H1 (cell line): ENCODE measurements around the gene ZBED1. TPM values are rescaled to one million over a fixed set of nuclear protein-coding genes. Genes with fewer than 3 reads are reported as not detected.

Experiments used
- CTCF ChIA-PET: fragments of 300-600 bp; sonication (Branson Sonifier 250); formaldehyde crosslinking; loops from one replicate; lab custom pipeline; 2021; ENCODE audit not compliant: partially characterized antibody; lab: Charles Lee
- POLR2A ChIA-PET: fragments of 300-600 bp; sonication (Branson Sonifier 250); formaldehyde crosslinking; loops from one replicate; lab custom pipeline; 2021; ENCODE audit warnings: inconsistent platforms; ENCODE audit not compliant: partially characterized antibody; lab: Charles Lee
- DNase-seq, 2 experiments: peaks; one replicate each; pipeline versions ENCODE4 v3.0.0 to v3.0.0-alpha.2; 2010 to 2022; ENCODE audit warnings: low spot score in 2 of 2, low read depth in 1 of 2, mixed read lengths in 1 of 2
- FAIRE-seq: peaks from 2 replicates; lab custom pipeline; 2011; peaks lifted over from hg19 to GRCh38; lab: Jason Lieb, UNC
- H2AFZ ChIP-seq: 2 replicates; pipeline ENCODE4 v1.8.1; 2012; ENCODE audit warnings: low read length, inconsistent platforms
- H2AK5ac ChIP-seq: 2 replicates; pipeline ENCODE4 v1.6.1; 2013; ENCODE audit warnings: low read depth, low read length
- H2BK120ac ChIP-seq: replicated peaks from 2 replicates; pipeline ENCODE3; 2013; ENCODE audit warnings: low read depth, low read length, inconsistent platforms
- H2BK12ac ChIP-seq: 2 replicates; pipeline ENCODE4 v1.6.1; 2013; ENCODE audit warnings: low read depth, low read length
- H2BK15ac ChIP-seq: 2 replicates; pipeline ENCODE4 v1.6.1; 2013; ENCODE audit warnings: low read length
- H2BK20ac ChIP-seq: 2 replicates; pipeline ENCODE4 v1.6.1; 2013; ENCODE audit warnings: low read length
- H2BK5ac ChIP-seq: 2 replicates; pipeline ENCODE4 v1.6.1; 2013; ENCODE audit warnings: low read depth, low read length
- H3K14ac ChIP-seq: 2 replicates; pipeline ENCODE4 v1.6.1; 2013; ENCODE audit warnings: inconsistent platforms; ENCODE audit not compliant: insufficient read length
- H3K18ac ChIP-seq: 2 replicates; pipeline ENCODE4 v1.6.1; 2013; ENCODE audit warnings: low read length; ENCODE audit errors: extremely low read depth
- H3K23ac ChIP-seq: 2 replicates; pipeline ENCODE4 v1.6.1; 2013; ENCODE audit warnings: inconsistent platforms; ENCODE audit not compliant: insufficient read length
- H3K23me2 ChIP-seq: 2 replicates; pipeline ENCODE4 v1.6.1; 2013; ENCODE audit warnings: low read depth, low read length
- H3K27ac ChIP-seq: 2 replicates; pipeline ENCODE4 v1.6.1; 2011; ENCODE audit warnings: low read depth, low read length, inconsistent platforms
- H3K27me3 ChIP-seq, 4 experiments: replicated peaks in 1 of 4; 1 replicate in 1 of 4; 2 replicates in 3 of 4; pipeline versions ENCODE4 v1.6.1 to v1.8.1; 2011 to 2013; ENCODE audit warnings: low read length in 3 of 4, mild to moderate bottlenecking in 3 of 4, inconsistent platforms in 2 of 4, mixed read lengths in 2 of 4, moderate library complexity in 1 of 4; ENCODE audit not compliant: control insufficient read depth in 3 of 4, insufficient read depth in 3 of 4; ENCODE audit errors: extremely low read depth in 1 of 4
- H3K36me3 ChIP-seq, 4 experiments: 2 replicates each; pipeline versions ENCODE4 v1.6.1 to v1.8.1; 2011 to 2013; ENCODE audit warnings: mild to moderate bottlenecking in 4 of 4, low read length in 3 of 4, moderate library complexity in 2 of 4, control low read depth in 1 of 4, inconsistent platforms in 1 of 4; ENCODE audit not compliant: insufficient read depth in 4 of 4, control insufficient read depth in 2 of 4
- H3K4ac ChIP-seq: replicated peaks from 2 replicates; pipeline ENCODE3; 2013; ENCODE audit warnings: low read length, low read depth, mixed read lengths, inconsistent platforms; ENCODE audit not compliant: insufficient read length
- H3K4me1 ChIP-seq, 4 experiments: replicated peaks in 1 of 4; 1 replicate in 1 of 4; 2 replicates in 3 of 4; pipeline versions ENCODE4 v1.6.1 to v1.8.1; 2011 to 2013; ENCODE audit warnings: low read length in 3 of 4, inconsistent platforms in 2 of 4, mixed read lengths in 1 of 4; ENCODE audit not compliant: insufficient read depth in 4 of 4, control insufficient read depth in 3 of 4
- H3K4me2 ChIP-seq, 2 experiments: 2 replicates each; pipeline versions ENCODE4 v1.6.1 to v1.8.1; 2011 to 2013; ENCODE audit warnings: low read depth in 2 of 2, low read length in 2 of 2, control low read depth in 1 of 2, inconsistent platforms in 1 of 2, mild to moderate bottlenecking in 1 of 2; ENCODE audit not compliant: insufficient read depth in 1 of 2
- H3K4me3 ChIP-seq, 4 experiments: fragments of 200-600, 300-600 bp in 1 of 4; sonication (generic), shearing (Covaris generic), sonication (Bioruptor Twin) in 1 of 4; 2 replicates each; pipeline versions ENCODE4 v1.5.1 to v1.8.1; 2011 to 2016; ENCODE audit warnings: low read length in 4 of 4, low read depth in 3 of 4, control low read depth in 2 of 4, inconsistent platforms in 2 of 4, mild to moderate bottlenecking in 2 of 4, mixed read lengths in 1 of 4, moderate library complexity in 1 of 4; ENCODE audit not compliant: insufficient read depth in 2 of 4; ENCODE audit errors: extremely low read depth in 1 of 4
- H3K56ac ChIP-seq: replicated peaks from 2 replicates; pipeline ENCODE3; 2013; ENCODE audit warnings: low read depth, mild to moderate bottlenecking, mixed read lengths, low read length, inconsistent platforms; ENCODE audit not compliant: insufficient read length
- H3K79me1 ChIP-seq: 2 replicates; pipeline ENCODE4 v1.6.1; 2013; ENCODE audit warnings: low read depth, low read length, control low read depth
- H3K79me2 ChIP-seq, 2 experiments: 2 replicates each; pipeline versions ENCODE4 v1.6.1 to v1.8.1; 2012 to 2013; ENCODE audit warnings: low read length in 2 of 2, mild to moderate bottlenecking in 2 of 2, inconsistent platforms in 1 of 2; ENCODE audit not compliant: insufficient read depth in 2 of 2, control insufficient read depth in 1 of 2
- H3K9ac ChIP-seq, 4 experiments: replicated peaks in 1 of 4; 1 replicate in 1 of 4; 2 replicates in 3 of 4; pipeline versions ENCODE4 v1.6.1 to v1.8.1; 2011 to 2013; ENCODE audit warnings: low read depth in 3 of 4, low read length in 3 of 4, control low read depth in 2 of 4, mild to moderate bottlenecking in 2 of 4, moderate library complexity in 2 of 4, inconsistent platforms in 1 of 4; ENCODE audit errors: extremely low read depth in 1 of 4
- H3K9me3 ChIP-seq, 2 experiments: 2 replicates each; pipeline versions ENCODE4 v1.6.1 to v1.8.1; 2012 to 2013; ENCODE audit warnings: mild to moderate bottlenecking in 2 of 2, moderate library complexity in 2 of 2, control low read depth in 1 of 2, inconsistent platforms in 1 of 2, low read depth in 1 of 2, low read length in 1 of 2, mixed read lengths in 1 of 2; ENCODE audit not compliant: insufficient read depth in 2 of 2
- H4K20me1 ChIP-seq, 2 experiments: replicated peaks in 1 of 2; 2 replicates each; pipeline versions ENCODE3 to v1.8.1; 2011 to 2013; ENCODE audit warnings: inconsistent platforms in 2 of 2, low read length in 2 of 2, mild to moderate bottlenecking in 1 of 2; ENCODE audit not compliant: insufficient read depth in 2 of 2, control insufficient read depth in 1 of 2
- H4K5ac ChIP-seq: 2 replicates; pipeline ENCODE4 v1.6.1; 2013; ENCODE audit warnings: low read length, low read depth, mixed read lengths, inconsistent platforms; ENCODE audit not compliant: insufficient read length
- H4K8ac ChIP-seq: 2 replicates; pipeline ENCODE4 v1.8.0; 2013; ENCODE audit warnings: mild to moderate bottlenecking, moderate library complexity, low read length, inconsistent platforms; ENCODE audit not compliant: insufficient read depth; ENCODE audit errors: extremely low read depth
- H4K91ac ChIP-seq: replicated peaks from 2 replicates; pipeline ENCODE3; 2013; ENCODE audit warnings: low read length, mixed read lengths, inconsistent platforms; ENCODE audit not compliant: insufficient read length
- BACH1 ChIP-seq: IDR thresholded peaks from 2 replicates; pipeline ENCODE4 v1.6.1; 2012; ENCODE audit warnings: low read length, improper control_type of control experiment
- BRCA1 ChIP-seq: IDR thresholded peaks from 2 replicates; pipeline ENCODE4 v1.6.1; 2012; ENCODE audit warnings: low read depth, low read length, improper control_type of control experiment
- CHD2 ChIP-seq: IDR thresholded peaks from 2 replicates; pipeline ENCODE4 v1.6.1; 2012; ENCODE audit warnings: low read length, improper control_type of control experiment
- CREB1 ChIP-seq: IDR thresholded peaks from 2 replicates; pipeline ENCODE4 v1.6.1; 2012; ENCODE audit warnings: inconsistent platforms
- CTBP2 ChIP-seq: IDR thresholded peaks from 2 replicates; pipeline ENCODE4 v1.7.0; 2011; ENCODE audit warnings: borderline replicate concordance, mild to moderate bottlenecking, moderate library complexity, mixed read lengths, low read length; ENCODE audit not compliant: insufficient read depth, insufficient read length
- GABPA ChIP-seq: IDR thresholded peaks from 2 replicates; pipeline ENCODE4 v1.6.1; 2011; ENCODE audit warnings: mild to moderate bottlenecking, low read length, moderate library complexity, borderline replicate concordance; ENCODE audit not compliant: insufficient read depth
- HDAC2 ChIP-seq, 2 experiments: fragments of 300-600 bp in 1 of 2; sonication (generic) in 1 of 2; IDR thresholded peaks; 2 replicates each; pipeline ENCODE4 v1.6.1; 2011 to 2012; ENCODE audit warnings: low read depth in 2 of 2, low read length in 2 of 2, mild to moderate bottlenecking in 2 of 2, moderate library complexity in 2 of 2, borderline replicate concordance in 1 of 2, inconsistent platforms in 1 of 2
- NANOG ChIP-seq: IDR thresholded peaks from 2 replicates; pipeline ENCODE4 v1.6.1; 2011; ENCODE audit warnings: low read length, low read depth, mild to moderate bottlenecking, inconsistent platforms; ENCODE audit not compliant: insufficient read depth, poor library complexity, severe bottlenecking
- SIX5 ChIP-seq: IDR thresholded peaks from 2 replicates; pipeline ENCODE4 v1.6.1; 2011; ENCODE audit warnings: mild to moderate bottlenecking, low read depth, low read length
- SP2 ChIP-seq: IDR thresholded peaks from 2 replicates; pipeline ENCODE4 v1.6.1; 2012; ENCODE audit warnings: mild to moderate bottlenecking, low read length, inconsistent platforms
- TAF1 ChIP-seq: IDR thresholded peaks from 2 replicates; pipeline ENCODE4 v1.6.1; 2011; ENCODE audit warnings: mild to moderate bottlenecking, low read depth, low read length
- TCF12 ChIP-seq: IDR thresholded peaks from 2 replicates; pipeline ENCODE4 v1.6.1; 2011; ENCODE audit warnings: low read depth, mild to moderate bottlenecking, low read length
- ZNF274 ChIP-seq: IDR thresholded peaks from 2 replicates; pipeline ENCODE4 v1.7.0; 2012; ENCODE audit warnings: low read length, borderline replicate concordance; ENCODE audit errors: extremely low read depth
- WGBS, 2 experiments: shearing (Covaris generic) in 1 of 2; methylation state at CpG; one replicate each; pipeline versions ENCODE4 v1.1.6 to v1.1.7; 2013 to 2015; ENCODE audit warnings: low lambda C conversion rate in 2 of 2, mixed read lengths in 2 of 2, inconsistent platforms in 1 of 2, low coverage in 1 of 2, missing lambda C conversion rate in 1 of 2; ENCODE audit not compliant: insufficient replicate concordance in 2 of 2, insufficient coverage in 1 of 2, insufficient read length in 1 of 2; ENCODE audit errors: extremely low coverage in 1 of 2, missing lambda C conversion rate in 1 of 2; 5-methylcytosine and 5-hydroxymethylcytosine counted together
- polyA plus RNA-seq, 7 experiments: library from polyadenylated mRNA; depleted of rRNA in 3 of 7; stranded (reverse) in 5 of 7; unstranded in 2 of 7; fragments of >200 nt in 5 of 7; fragments of 200-250 nt in 2 of 7; gene quantifications; 1 replicate in 5 of 7; 2 replicates in 1 of 7; 4 replicates in 1 of 7; pipeline versions ENCODE4 v1.2.1 to v1.2.3, GENCODE V29; 2011 to 2013; ENCODE audit warnings: missing spikeins in 2 of 7, mixed read lengths in 2 of 7
- total RNA-seq: library from RNA; stranded (reverse); fragmentation: NEBNext Ultra II Directional; extraction: Animal tissue kit (Norgen Biotek cat#: 25700); gene quantifications from 2 replicates; pipeline ENCODE4 v1.2.1, GENCODE V29; 2021

ZBED1 gene
- total and polyA plus RNA-seq, 2 of the 8 experiments (the other 6 are each of a cell fraction or from before 2014, with no cell fraction given) = 28.5 to 45.8 TPM

DNA sequence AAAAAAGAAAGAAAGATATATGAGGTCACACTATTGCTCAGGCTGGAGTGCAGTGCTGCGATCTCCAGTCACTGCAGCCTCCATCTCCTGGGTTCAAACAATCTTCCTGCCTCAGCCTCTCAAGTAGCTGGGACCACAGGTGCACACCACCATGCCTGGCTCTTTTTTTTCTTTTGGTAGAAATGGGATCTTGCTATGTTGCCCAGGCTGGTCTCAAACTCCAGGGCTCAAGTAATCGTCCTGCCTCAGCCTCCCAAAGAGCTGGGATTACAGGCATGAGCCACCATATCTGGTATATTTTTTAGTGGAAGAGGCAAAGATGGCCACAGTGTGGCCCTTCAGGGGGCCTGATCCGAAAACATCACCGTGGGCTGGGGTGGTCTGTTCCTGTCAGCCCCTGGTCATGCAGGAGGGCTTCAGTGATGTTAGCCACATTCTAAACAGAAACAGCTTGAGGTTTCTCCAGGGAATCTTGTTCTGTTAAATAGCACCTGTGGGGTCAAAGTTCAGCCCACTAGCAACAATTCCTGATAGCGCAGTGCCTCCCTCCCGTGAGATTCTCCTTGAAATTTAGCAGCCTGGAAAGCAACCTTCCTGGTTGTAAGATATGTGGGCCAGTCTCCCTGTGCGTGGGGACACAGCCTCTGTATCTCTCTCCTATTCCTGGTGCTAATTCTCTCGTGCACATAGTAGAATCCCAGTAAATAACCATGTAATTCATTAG is 7.3 kb upstream of the ZBED1 start:
- no peak overlapping the region for H4K5ac ChIP-seq
- H3K18ac ChIP-seq = no peak overlapping the region
- no peak overlapping the region for H4K8ac ChIP-seq
- WGBS, 2 experiments = 92% methylated on average over 8 of the region's 8 CpGs; no CpG with 5 or more reads in 1 of the 2 experiments
- no peak overlapping the region for H2AFZ ChIP-seq
- no peak overlapping the region for H2BK120ac ChIP-seq
- H3K36me3 ChIP-seq = no peaks in the 10 kb centered on the region
- H3K27ac ChIP-seq = no peak overlapping the region
- no peak overlapping the region for H2BK20ac ChIP-seq
- DNase-seq = no peak
- H3K4ac ChIP-seq = no peak overlapping the region
- no peak overlapping the region for H3K9ac ChIP-seq
- H3K9me3 ChIP-seq = no peaks in the 10 kb centered on the region
- no peak overlapping the region for H2BK12ac ChIP-seq
- no peaks in the 10 kb centered on the region for H4K20me1 ChIP-seq
- H3K4me3 ChIP-seq = no peak overlapping the region
- no peak for FAIRE-seq
- no peak overlapping the region for H2BK15ac ChIP-seq
- no peaks in the 10 kb centered on the region; the same call in 1 of the 2 replicates for H3K23me2 ChIP-seq
- ChIA-PET POLR2A (no interaction called here), CTCF (no interaction called here)
- no peak overlapping the region for H2AK5ac ChIP-seq
- H3K14ac ChIP-seq = no peak overlapping the region
- H3K79me2 ChIP-seq = no peaks in the 10 kb centered on the region
- no peak overlapping the region for H2BK5ac ChIP-seq
- no peak overlapping the region for H4K91ac ChIP-seq
- H3K23ac ChIP-seq = no peak overlapping the region
- H3K79me1 ChIP-seq = no peaks in the 10 kb centered on the region
- H3K4me2 ChIP-seq = no peak overlapping the region
- no peaks in the 10 kb centered on the region for H3K4me1 ChIP-seq
- H3K56ac ChIP-seq = no peak overlapping the region
- H3K27me3 ChIP-seq = no peaks in the 10 kb centered on the region
- no peak for TF ChIP-seq BRCA1
- no peak for TF ChIP-seq BACH1
- TF ChIP-seq NANOG = no peak
- no peak for TF ChIP-seq SIX5
- TF ChIP-seq SP2 = no peak
- no peak for TF ChIP-seq ZNF274
- no peak for TF ChIP-seq HDAC2 (IDR thresholded peaks at IDR 0.05; ENCODE audit: borderline replicate concordance in 1 of 2, low read depth in 2 of 2, low read length in 2 of 2)
- no peak for TF ChIP-seq CTBP2
- no peak for TF ChIP-seq CREB1
- no peak for TF ChIP-seq CHD2
- TF ChIP-seq TAF1 = no peak
- TF ChIP-seq TCF12 = no peak
- no peak for TF ChIP-seq GABPA
